A549 (cell line): Measurements from ENCODE around the gene ITGBL1.

Source experiments
- ATOH8 ChIP-seq: fragments of 250-450 bp; sonication (Bioruptor Pico); IDR thresholded peaks from 2 replicates; pipeline ENCODE4 v1.5.0; 2020; ENCODE audit warnings: low read depth, mild to moderate bottlenecking, moderate library complexity
- CEBPB ChIP-seq, 2 experiments: fragments of >200 bp in 1 of 2; sonication (Bioruptor Twin) in 1 of 2; formaldehyde crosslinking in 1 of 2; IDR thresholded peaks; 2 replicates each; pipeline ENCODE4 v1.6.1; 2012 to 2016
- CTCF ChIP-seq: fragments of >200 bp; sonication (Bioruptor Twin); formaldehyde crosslinking; IDR thresholded peaks from 3 replicates; pipeline ENCODE4 v1.5.1; 2016
- HOXA7 ChIP-seq: fragments of 250-450 bp; sonication (Bioruptor Pico); IDR thresholded peaks from 2 replicates; pipeline ENCODE4 v1.5.0; 2020; ENCODE audit warnings: mild to moderate bottlenecking, moderate library complexity
- MAX ChIP-seq: IDR thresholded peaks from 2 replicates; pipeline ENCODE4 v1.6.1; 2012
- NFE2L2 ChIP-seq: fragments of 150-350 bp; conservative IDR thresholded peaks from 2 replicates; pipeline ENCODE4 v1.6.1; 2014; ENCODE audit warnings: low read length
- PHF8 ChIP-seq: fragments of 200-600 bp; sonication (generic); IDR thresholded peaks from 2 replicates; pipeline ENCODE4 v1.6.1; 2016; ENCODE audit warnings: low read depth, mild to moderate bottlenecking, antibody characterized with exemption, moderate library complexity, borderline replicate concordance
- POLR2A ChIP-seq: IDR thresholded peaks from 2 replicates; pipeline ENCODE4 v1.6.1; 2012; ENCODE audit warnings: mild to moderate bottlenecking, low read length
- RCOR1 ChIP-seq: fragments of 150-350 bp; IDR thresholded peaks from 2 replicates; pipeline ENCODE4 v1.6.1; 2014; ENCODE audit warnings: antibody characterized with exemption, low read length, low read depth
- RNF2 ChIP-seq: fragments of 200-600 bp; sonication (generic); IDR thresholded peaks from 2 replicates; pipeline ENCODE4 v1.6.1; 2016; ENCODE audit warnings: low read depth, mild to moderate bottlenecking, antibody characterized with exemption, moderate library complexity, borderline replicate concordance
- USF2 ChIP-seq: fragments of 450-650 bp; IDR thresholded peaks from 2 replicates; pipeline ENCODE4 v1.6.1; 2014; ENCODE audit warnings: antibody characterized with exemption
- TF ChIP-seq, protein P1 (sequence below): fragments of >200 bp; sonication (Bioruptor Twin); formaldehyde crosslinking; IDR thresholded peaks from 3 replicates; pipeline ENCODE4 v1.6.1; 2016
- TF ChIP-seq, protein P2 (sequence below): fragments of 150-350 bp; IDR thresholded peaks from 2 replicates; pipeline ENCODE4 v1.6.1; 2014; ENCODE audit warnings: low read depth, mild to moderate bottlenecking, low read length

- TF ChIP-seq CTCF: no peak
- TF ChIP-seq, protein P1, sequence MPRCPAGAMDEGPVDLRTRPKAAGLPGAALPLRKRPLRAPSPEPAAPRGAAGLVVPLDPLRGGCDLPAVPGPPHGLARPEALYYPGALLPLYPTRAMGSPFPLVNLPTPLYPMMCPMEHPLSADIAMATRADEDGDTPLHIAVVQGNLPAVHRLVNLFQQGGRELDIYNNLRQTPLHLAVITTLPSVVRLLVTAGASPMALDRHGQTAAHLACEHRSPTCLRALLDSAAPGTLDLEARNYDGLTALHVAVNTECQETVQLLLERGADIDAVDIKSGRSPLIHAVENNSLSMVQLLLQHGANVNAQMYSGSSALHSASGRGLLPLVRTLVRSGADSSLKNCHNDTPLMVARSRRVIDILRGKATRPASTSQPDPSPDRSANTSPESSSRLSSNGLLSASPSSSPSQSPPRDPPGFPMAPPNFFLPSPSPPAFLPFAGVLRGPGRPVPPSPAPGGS: no peak
- no peak for TF ChIP-seq POLR2A
- TF ChIP-seq, protein P2, sequence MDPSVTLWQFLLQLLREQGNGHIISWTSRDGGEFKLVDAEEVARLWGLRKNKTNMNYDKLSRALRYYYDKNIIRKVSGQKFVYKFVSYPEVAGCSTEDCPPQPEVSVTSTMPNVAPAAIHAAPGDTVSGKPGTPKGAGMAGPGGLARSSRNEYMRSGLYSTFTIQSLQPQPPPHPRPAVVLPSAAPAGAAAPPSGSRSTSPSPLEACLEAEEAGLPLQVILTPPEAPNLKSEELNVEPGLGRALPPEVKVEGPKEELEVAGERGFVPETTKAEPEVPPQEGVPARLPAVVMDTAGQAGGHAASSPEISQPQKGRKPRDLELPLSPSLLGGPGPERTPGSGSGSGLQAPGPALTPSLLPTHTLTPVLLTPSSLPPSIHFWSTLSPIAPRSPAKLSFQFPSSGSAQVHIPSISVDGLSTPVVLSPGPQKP: no peak
- no peak for TF ChIP-seq CEBPB (IDR thresholded peaks at IDR 0.05)
- TF ChIP-seq NFE2L2: no peak
- TF ChIP-seq ATOH8: no peak
- no peak for TF ChIP-seq HOXA7 (CRISPR knock-in tag)
- no peak for TF ChIP-seq RCOR1
- TF ChIP-seq USF2: no peak
- TF ChIP-seq RNF2: no peak
- no peak for TF ChIP-seq MAX
- TF ChIP-seq PHF8: no peak
These were observed 196.5 kb downstream of the ITGBL1 start for GRCh38 chr13:101648766-101649487.
